Kidney (tissue), 14 donors: ENCODE measurements around the gene NID1. TPM values are rescaled to one million over a fixed set of nuclear protein-coding genes. Genes with fewer than 3 reads are reported as not detected.

Experiments
- DNase-seq, 5 donors: peaks; one replicate each; pipeline ENCODE4 v3.0.0-alpha.2; 2013 to 2020
- FAIRE-seq: peaks from 2 replicates; lab custom pipeline; 2012; peaks lifted over from hg19 to GRCh38; lab: Jason Lieb, UNC
- H3K27ac ChIP-seq, 2 donors: one replicate each; pipeline ENCODE4 v1.7.0; 2013; ENCODE audit warnings: low read depth in 2 of 2, low read length in 2 of 2, inconsistent platforms in 1 of 2
- H3K27me3 ChIP-seq: one replicate; pipeline ENCODE4 v1.7.1; 2013; ENCODE audit warnings: low read length, inconsistent platforms; ENCODE audit not compliant: control insufficient read depth, insufficient read depth
- H3K36me3 ChIP-seq, 3 donors: one replicate each; pipeline versions ENCODE4 v1.7.0 to v1.7.1; 2013; ENCODE audit warnings: low read length in 3 of 3, control low read depth in 1 of 3, inconsistent platforms in 1 of 3; ENCODE audit not compliant: insufficient read depth in 3 of 3, control insufficient read depth in 2 of 3
- H3K4me1 ChIP-seq, 3 donors: one replicate each; pipeline versions ENCODE4 v1.7.0 to v1.7.1; 2013; ENCODE audit warnings: low read length in 3 of 3, inconsistent platforms in 1 of 3, low read depth in 1 of 3; ENCODE audit not compliant: control insufficient read depth in 2 of 3, insufficient read depth in 2 of 3
- H3K4me3 ChIP-seq, 3 donors: one replicate each; pipeline versions ENCODE4 v1.7.0 to v1.8.1; 2013; ENCODE audit warnings: low read length in 3 of 3, control low read depth in 1 of 3, inconsistent platforms in 1 of 3
- H3K9ac ChIP-seq, 3 donors: one replicate each; pipeline versions ENCODE4 v1.7.0 to v1.7.1; 2013; ENCODE audit warnings: low read length in 3 of 3, control low read depth in 1 of 3, inconsistent platforms in 1 of 3
- H3K9me3 ChIP-seq, 3 donors: one replicate each; pipeline versions ENCODE4 v1.7.0 to v1.7.1; 2013; ENCODE audit warnings: low read length in 3 of 3, control low read depth in 1 of 3, inconsistent platforms in 1 of 3; ENCODE audit not compliant: control insufficient read depth in 2 of 3, insufficient read depth in 1 of 3
- CTCF ChIP-seq: IDR thresholded peaks from 3 replicates; pipeline ENCODE4 v1.5.1; 2012; ENCODE audit warnings: mild to moderate bottlenecking, moderate library complexity, borderline replicate concordance; ENCODE audit not compliant: insufficient read depth; ENCODE audit errors: extremely low read depth
- intact Hi-C: fragments of 100-400 bp; cut with DNase I; formaldehyde crosslinking; loops from one replicate; pipeline ENCODE4 v1.11.1; 2022
- polyA plus RNA-seq: library from polyadenylated mRNA; stranded (reverse); fragments of 350-450 nt; fragmentation: Illumina TruSeq; extraction: RNeasy Lipid Tissue Mini Kit (QIAGEN cat#74804); gene quantifications from one replicate; pipeline ENCODE4 v1.2.3, GENCODE V29; 2014; ENCODE audit warnings: low read depth, low replicate concordance; ENCODE audit not compliant: insufficient read depth
- total RNA-seq: library from RNA; stranded (reverse); fragmentation: NEBNext Ultra II Directional; extraction: Animal tissue kit (Norgen Biotek cat#: 25700); gene quantifications from one replicate; pipeline ENCODE4 v1.2.1, GENCODE V29; 2021
- donor health status: control.
- donor health status: control.
- donor health status: control.
- donor health status: control.
- donor health status: control.
- donor health status: DM: yes; HTN: yes; CAD: no.
- donor health status: Normal renal cell carcinoma (clear cell type).

The NID1 gene
- total and polyA plus RNA-seq, 2 donors from 2014 or later: 7.4 to 70.1 TPM

GRCh38 chr1:236023926-236024565, 40.8 kb downstream of the NID1 start:
- Histone ChIP-seq H3K27me3 (no peaks in the 10 kb centered on the region), H3K9me3 (no peaks in the 10 kb centered on the region), H3K9ac (no peak overlapping the region), H3K4me1 (peaks cover 0 to 6% (median 0%) of the 10 kb centered on the region in 3 donors), H3K36me3 (peaks cover 4 to 25% (median 15%) of the 10 kb centered on the region in 3 donors), H3K4me3 (no peak overlapping the region), H3K27ac (no peak overlapping the region)
- intact Hi-C loops: no loop called here
- no peak for DNase-seq
- FAIRE-seq: no peak
- TF ChIP-seq CTCF: no peak

GRCh38 chr1:236021424-236022135, 43.3 kb downstream of the NID1 start:
- intact Hi-C loops: no loop called here
- Histone ChIP-seq H3K27me3 (no peaks in the 10 kb centered on the region), H3K27ac (peak overlapping the region in 1 of 2 donors; percentile 9), H3K9ac (no peak overlapping the region), H3K4me1 (peaks cover 0 to 6% (median 0%) of the 10 kb centered on the region in 3 donors), H3K4me3 (no peak overlapping the region), H3K36me3 (peaks cover 4 to 21% (median 15%) of the 10 kb centered on the region in 3 donors), H3K9me3 (no peaks in the 10 kb centered on the region)
- no peak for TF ChIP-seq CTCF
- FAIRE-seq (no peak), DNase-seq (peak in 1 of 5 donors; percentile 33)

- H3K4me3 ChIP-seq: no peak overlapping the region
- DNase-seq (peak in 3 of 5 donors; percentile 53 to 59 (median 53)), FAIRE-seq (no peak)
- no peaks in the 10 kb centered on the region for H3K27me3 ChIP-seq
- intact Hi-C loops: no loop called here
- H3K4me1 ChIP-seq: peaks cover 0 to 6% (median 0%) of the 10 kb centered on the region in 3 donors
- H3K9ac ChIP-seq: no peak overlapping the region
- H3K9me3 ChIP-seq: no peaks in the 10 kb centered on the region
- TF ChIP-seq CTCF: no peak
- peak overlapping the region in 1 of 2 donors; percentile 47 for H3K27ac ChIP-seq
- H3K36me3 ChIP-seq: peaks cover 4 to 24% (median 10%) of the 10 kb centered on the region in 3 donors
Measured at GRCh38 chr1:236020359-236021219, 44.3 kb downstream of the NID1 start.
